Neutrophil (primary cell): ENCODE results near the gene ARNT2.

Experiments used
- H3K27ac ChIP-seq: fragments of 200-600 bp; sonication (generic); 2 replicates; pipeline ENCODE4 v1.5.1; 2016; ENCODE audit warnings: mild to moderate bottlenecking, moderate library complexity
- H3K27me3 ChIP-seq: fragments of 200-600 bp; sonication (generic); 2 replicates; pipeline ENCODE4 v1.6.0; 2016; ENCODE audit warnings: mild to moderate bottlenecking
- H3K36me3 ChIP-seq: fragments of 200-600 bp; sonication (generic); 2 replicates; pipeline ENCODE4 v1.5.1; 2017
- H3K4me1 ChIP-seq, 2 experiments: fragments of 200-600 bp in 1 of 2; sonication (generic) in 1 of 2; 1 replicate in 1 of 2; 2 replicates in 1 of 2; pipeline versions ENCODE4 v1.5.1 to v1.6.1; 2013 to 2016; ENCODE audit warnings: low read depth in 1 of 2, low read length in 1 of 2, mild to moderate bottlenecking in 1 of 2, moderate library complexity in 1 of 2; ENCODE audit not compliant: control insufficient read depth in 1 of 2, insufficient read depth in 1 of 2
- H3K4me3 ChIP-seq, 2 experiments: fragments of 200-600 bp in 1 of 2; sonication (generic) in 1 of 2; 1 replicate in 1 of 2; 2 replicates in 1 of 2; pipeline ENCODE4 v1.5.1; 2013 to 2016; ENCODE audit warnings: low read depth in 1 of 2, low read length in 1 of 2, mild to moderate bottlenecking in 1 of 2, moderate library complexity in 1 of 2
- H3K9me3 ChIP-seq: fragments of 200-600 bp; sonication (generic); 2 replicates; pipeline ENCODE4 v1.5.1; 2016
- TF ChIP-seq, protein P1 (sequence below): fragments of 200-600 bp; sonication (generic); IDR thresholded peaks from 2 replicates; pipeline ENCODE4 v1.5.1; 2016; ENCODE audit warnings: antibody characterized with exemption

The ARNT2 gene

DNA sequence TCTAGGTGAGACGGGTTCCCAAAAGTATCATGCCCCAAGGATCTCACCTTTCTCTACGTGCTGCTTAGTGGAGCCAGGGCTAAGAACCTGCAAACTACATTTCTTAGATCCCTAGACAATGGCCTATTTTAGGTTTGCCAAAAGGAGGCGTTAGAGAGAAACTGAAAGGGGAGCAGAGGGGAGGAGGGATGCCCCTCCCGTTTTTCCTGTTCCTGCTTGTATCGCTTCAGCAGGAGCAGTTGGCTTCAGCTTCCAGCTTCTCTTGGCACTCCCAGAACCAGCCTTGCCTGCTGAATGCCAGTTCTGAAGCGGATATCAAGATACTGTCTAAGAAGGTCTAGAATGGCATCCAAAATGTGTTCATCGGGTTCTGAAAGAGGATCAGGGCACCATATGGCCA lies 232.5 kb downstream of the ARNT2 start:
- TF ChIP-seq, protein P1, sequence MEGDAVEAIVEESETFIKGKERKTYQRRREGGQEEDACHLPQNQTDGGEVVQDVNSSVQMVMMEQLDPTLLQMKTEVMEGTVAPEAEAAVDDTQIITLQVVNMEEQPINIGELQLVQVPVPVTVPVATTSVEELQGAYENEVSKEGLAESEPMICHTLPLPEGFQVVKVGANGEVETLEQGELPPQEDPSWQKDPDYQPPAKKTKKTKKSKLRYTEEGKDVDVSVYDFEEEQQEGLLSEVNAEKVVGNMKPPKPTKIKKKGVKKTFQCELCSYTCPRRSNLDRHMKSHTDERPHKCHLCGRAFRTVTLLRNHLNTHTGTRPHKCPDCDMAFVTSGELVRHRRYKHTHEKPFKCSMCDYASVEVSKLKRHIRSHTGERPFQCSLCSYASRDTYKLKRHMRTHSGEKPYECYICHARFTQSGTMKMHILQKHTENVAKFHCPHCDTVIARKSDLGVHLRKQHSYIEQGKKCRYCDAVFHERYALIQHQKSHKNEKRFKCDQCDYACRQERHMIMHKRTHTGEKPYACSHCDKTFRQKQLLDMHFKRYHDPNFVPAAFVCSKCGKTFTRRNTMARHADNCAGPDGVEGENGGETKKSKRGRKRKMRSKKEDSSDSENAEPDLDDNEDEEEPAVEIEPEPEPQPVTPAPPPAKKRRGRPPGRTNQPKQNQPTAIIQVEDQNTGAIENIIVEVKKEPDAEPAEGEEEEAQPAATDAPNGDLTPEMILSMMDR = no peak

DNA sequence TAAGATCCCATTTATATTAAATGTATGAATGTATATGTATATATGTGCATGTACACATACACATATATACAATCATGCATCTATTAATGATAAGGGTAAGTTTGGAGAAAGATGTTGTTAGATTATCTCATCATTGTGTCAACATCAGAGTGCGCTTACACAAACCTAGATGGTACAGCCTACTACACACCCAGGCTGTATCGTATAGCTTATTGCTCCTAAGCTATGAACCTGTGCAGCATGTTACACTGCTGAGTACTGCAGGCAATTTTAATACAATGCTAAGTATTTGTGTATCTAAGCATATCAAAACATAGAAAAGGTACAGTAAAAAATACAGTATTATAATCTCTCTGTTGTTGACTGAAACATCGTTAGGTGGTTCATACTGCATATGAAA lies 233.6 kb downstream of the ARNT2 start:
- TF ChIP-seq, protein P1 = no peak

More for the DNA sequence above, 232.5 kb downstream of the ARNT2 start:
- Histone ChIP-seq H3K4me3 (no peak overlapping the region), H3K36me3 (no peaks in the 10 kb centered on the region), H3K4me1 (no peaks in the 10 kb centered on the region), H3K9me3 (no peaks in the 10 kb centered on the region), H3K27me3 (no peaks in the 10 kb centered on the region), H3K27ac (no peak overlapping the region)

GRCh38 chr15:80638553-80639167 lies 234.5 kb downstream of the ARNT2 start:
- no peaks in the 10 kb centered on the region for H3K36me3 ChIP-seq
- no peak overlapping the region for H3K27ac ChIP-seq
- peaks cover 2 to 4% of the 10 kb centered on the region in 2 experiments for H3K4me1 ChIP-seq
- no peaks in the 10 kb centered on the region for H3K27me3 ChIP-seq
- no peak overlapping the region for H3K4me3 ChIP-seq
- H3K9me3 ChIP-seq = no peaks in the 10 kb centered on the region
- TF ChIP-seq, protein P1 = no peak

More for the DNA sequence above, 233.6 kb downstream of the ARNT2 start:
- no peaks in the 10 kb centered on the region for H3K36me3 ChIP-seq
- no peak overlapping the region for H3K27ac ChIP-seq
- H3K9me3 ChIP-seq = no peaks in the 10 kb centered on the region
- no peaks in the 10 kb centered on the region for H3K27me3 ChIP-seq
- no peak overlapping the region for H3K4me3 ChIP-seq
- no peaks in the 10 kb centered on the region for H3K4me1 ChIP-seq

DNA sequence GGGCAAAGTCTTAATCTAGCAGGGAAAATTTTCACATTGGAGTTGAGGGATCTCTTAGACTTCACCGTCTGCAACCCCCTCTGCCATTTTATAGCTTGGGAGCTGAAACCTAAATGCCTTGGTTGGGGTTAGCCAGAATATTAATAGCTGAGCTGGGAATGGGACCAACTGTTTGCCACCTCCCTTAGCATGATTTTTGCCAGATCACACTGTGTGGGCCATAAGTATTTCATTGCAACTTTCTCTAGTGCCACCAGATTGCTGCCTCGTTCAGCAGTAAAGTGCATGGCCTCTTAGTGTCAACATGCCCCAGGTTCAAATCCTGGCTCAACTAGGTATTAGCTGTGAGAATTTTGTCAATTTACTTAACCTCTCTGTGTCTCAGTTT lies 235.0 kb downstream of the ARNT2 start:
- TF ChIP-seq, protein P1 = no peak
- Histone ChIP-seq H3K9me3 (no peaks in the 10 kb centered on the region), H3K27ac (no peak overlapping the region), H3K27me3 (no peaks in the 10 kb centered on the region), H3K4me1 (peaks cover 6 to 9% of the 10 kb centered on the region in 2 experiments), H3K36me3 (no peaks in the 10 kb centered on the region), H3K4me3 (no peak overlapping the region)

- no peak overlapping the region for H3K27ac ChIP-seq
- H3K36me3 ChIP-seq = no peaks in the 10 kb centered on the region
- H3K4me1 ChIP-seq = peaks cover 6 to 11% of the 10 kb centered on the region in 2 experiments
- H3K4me3 ChIP-seq = no peak overlapping the region
- no peaks in the 10 kb centered on the region for H3K27me3 ChIP-seq
- TF ChIP-seq, protein P1 = no peak
- H3K9me3 ChIP-seq = no peaks in the 10 kb centered on the region
Observed at GRCh38 chr15:80640531-80641121, 236.4 kb downstream of the ARNT2 start.
